Mammary epithelial cell (primary cell): ENCODE measurements around the gene KIAA1755.

Experiments used
- EZH2 ChIP-seq: IDR thresholded peaks from 2 replicates; pipeline ENCODE4 v1.6.1; 2012; ENCODE audit warnings: low read length, inconsistent platforms, borderline replicate concordance
- TF ChIP-seq, protein P1 (sequence below), 2 donors: IDR thresholded peaks in 1 of 2; conservative IDR thresholded peaks in 1 of 2; 2 replicates each; pipeline ENCODE4 v1.5.1; 2011 to 2012; ENCODE audit warnings: inconsistent platforms in 2 of 2, low read length in 2 of 2, mild to moderate bottlenecking in 2 of 2, control low read depth in 1 of 2, low read depth in 1 of 2; ENCODE audit not compliant: insufficient read depth in 1 of 2; ENCODE audit errors: extremely low read depth in 1 of 2

DNA sequence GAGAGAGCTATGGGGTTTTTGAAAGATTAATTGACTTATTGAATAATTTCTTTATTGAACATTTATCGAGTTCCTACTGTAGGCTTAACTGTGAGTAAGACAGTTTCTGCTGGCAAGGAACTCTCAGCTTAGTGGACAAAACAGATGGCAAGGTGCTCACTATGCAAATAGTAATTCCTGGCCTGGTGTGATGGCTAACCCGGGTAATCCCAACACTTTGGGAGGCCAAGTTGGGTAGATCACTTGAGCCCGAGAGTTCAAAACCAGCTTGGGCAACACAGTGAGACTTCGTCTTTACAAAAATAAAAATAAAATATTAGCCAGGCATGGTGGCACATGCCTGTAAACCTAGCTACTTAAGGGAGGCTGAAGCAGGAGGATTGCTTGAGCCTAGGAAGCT lies 82.0 kb downstream of the KIAA1755 start:
- no peak for TF ChIP-seq EZH2
- TF ChIP-seq, protein P1, sequence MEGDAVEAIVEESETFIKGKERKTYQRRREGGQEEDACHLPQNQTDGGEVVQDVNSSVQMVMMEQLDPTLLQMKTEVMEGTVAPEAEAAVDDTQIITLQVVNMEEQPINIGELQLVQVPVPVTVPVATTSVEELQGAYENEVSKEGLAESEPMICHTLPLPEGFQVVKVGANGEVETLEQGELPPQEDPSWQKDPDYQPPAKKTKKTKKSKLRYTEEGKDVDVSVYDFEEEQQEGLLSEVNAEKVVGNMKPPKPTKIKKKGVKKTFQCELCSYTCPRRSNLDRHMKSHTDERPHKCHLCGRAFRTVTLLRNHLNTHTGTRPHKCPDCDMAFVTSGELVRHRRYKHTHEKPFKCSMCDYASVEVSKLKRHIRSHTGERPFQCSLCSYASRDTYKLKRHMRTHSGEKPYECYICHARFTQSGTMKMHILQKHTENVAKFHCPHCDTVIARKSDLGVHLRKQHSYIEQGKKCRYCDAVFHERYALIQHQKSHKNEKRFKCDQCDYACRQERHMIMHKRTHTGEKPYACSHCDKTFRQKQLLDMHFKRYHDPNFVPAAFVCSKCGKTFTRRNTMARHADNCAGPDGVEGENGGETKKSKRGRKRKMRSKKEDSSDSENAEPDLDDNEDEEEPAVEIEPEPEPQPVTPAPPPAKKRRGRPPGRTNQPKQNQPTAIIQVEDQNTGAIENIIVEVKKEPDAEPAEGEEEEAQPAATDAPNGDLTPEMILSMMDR (conservative IDR thresholded peaks at IDR 0.05 in 1 of 2, IDR thresholded peaks at IDR 0.05 in 1 of 2; ENCODE audit: extremely low read depth in 1 of 2, insufficient read depth in 1 of 2, low read depth in 1 of 2, low read length in 2 of 2), result no peak
